Measurements from ENCODE around the gene THTPA. TPM values are rescaled to one million over a fixed set of nuclear protein-coding genes. Genes with fewer than 3 reads are reported as not detected.

Gene THTPA
- polyA plus RNA-seq, 3 donors: 15.3 to 18.2 (median 17.0) TPM

GRCh38 chr14:23547924-23548323 is 8.1 kb upstream of the THTPA start:
- 81% methylated on average over 2 of the region's 2 CpGs for WGBS (ENCODE audit: insufficient coverage)
- Histone ChIP-seq H3K9ac (ENCODE audit: insufficient read depth, low read length, poor library complexity, severe bottlenecking) (no peak overlapping the region), H3K27ac (ENCODE audit: low read depth in 1 of 2, low read length in 2 of 2) (no peak overlapping the region)

GRCh38 chr14:23548351-23549318 is 7.4 kb upstream of the THTPA start:
- H3K27ac ChIP-seq (ENCODE audit: low read depth in 1 of 2, low read length in 2 of 2): no peak overlapping the region
- no peak overlapping the region for H3K4me3 Mint-ChIP-seq
- DNase-seq: no peak
- H3K4me3 ChIP-seq (replicated peaks in 1 of 3; ENCODE audit: low read depth in 2 of 3, low read length in 3 of 3): no peak overlapping the region
- H3K9me3 ChIP-seq (replicated peaks in 1 of 2; ENCODE audit: control insufficient read depth in 1 of 2, insufficient read depth in 1 of 2, low read length in 2 of 2): no peaks in the 10 kb centered on the region
- H3K36me3 Mint-ChIP-seq: no peaks in the 10 kb centered on the region
- no peak overlapping the region for H3K4me2 ChIP-seq (replicated peaks; ENCODE audit: extremely low read depth, low read length, poor library complexity, severe bottlenecking)
- H3K79me2 ChIP-seq (ENCODE audit: insufficient read depth, low read length): no peaks in the 10 kb centered on the region
- H3K27ac Mint-ChIP-seq: no peak overlapping the region
- H3K36me3 ChIP-seq (replicated peaks in 1 of 2; ENCODE audit: control insufficient read depth in 1 of 2, insufficient read depth in 2 of 2, low read length in 2 of 2): no peaks in the 10 kb centered on the region
- H3K27me3 Mint-ChIP-seq (ENCODE audit: low read depth in 3 of 3): peaks cover 0 to 1% (median 0%) of the 10 kb centered on the region in 3 donors
- peaks cover 2 to 12% of the 10 kb centered on the region in 2 donors for H3K27me3 ChIP-seq (ENCODE audit: control insufficient read depth in 2 of 2, insufficient read depth in 2 of 2, low read length in 2 of 2)
- H3K4me1 ChIP-seq (ENCODE audit: control insufficient read depth in 1 of 2, insufficient read depth in 2 of 2, low read length in 2 of 2): peaks cover 21 to 32% of the 10 kb centered on the region in 2 donors
- no peaks in the 10 kb centered on the region for H3K9me3 Mint-ChIP-seq
- H3K9ac ChIP-seq (ENCODE audit: insufficient read depth, low read length, poor library complexity, severe bottlenecking): no peak overlapping the region
- intact Hi-C loops (cut with micrococcal nuclease): no loop called here
- no peak for TF ChIP-seq CTCF (IDR thresholded peaks at IDR 0.05)
- 89% methylated on average over 14 of the region's 18 CpGs for WGBS (ENCODE audit: insufficient coverage)
- H4K20me1 ChIP-seq (ENCODE audit: insufficient read depth, low read length): no peaks in the 10 kb centered on the region
- peaks cover 22% of the 10 kb centered on the region for H3K4me1 Mint-ChIP-seq
- H2AFZ ChIP-seq (ENCODE audit: insufficient read depth, low read depth, low read length, poor library complexity, severe bottlenecking): no peak overlapping the region

More at GRCh38 chr14:23547924-23548323, 8.1 kb upstream of the THTPA start:
- Histone ChIP-seq H3K4me2 (replicated peaks; ENCODE audit: extremely low read depth, low read length, poor library complexity, severe bottlenecking) (no peak overlapping the region), H3K27me3 (ENCODE audit: control insufficient read depth in 2 of 2, insufficient read depth in 2 of 2, low read length in 2 of 2) (peaks cover 2 to 12% of the 10 kb centered on the region in 2 donors), H3K4me1 (ENCODE audit: control insufficient read depth in 1 of 2, insufficient read depth in 2 of 2, low read length in 2 of 2) (peaks cover 21 to 32% of the 10 kb centered on the region in 2 donors), H4K20me1 (ENCODE audit: insufficient read depth, low read length) (no peaks in the 10 kb centered on the region), H3K9me3 (replicated peaks in 1 of 2; ENCODE audit: control insufficient read depth in 1 of 2, insufficient read depth in 1 of 2, low read length in 2 of 2) (no peaks in the 10 kb centered on the region), H3K36me3 (replicated peaks in 1 of 2; ENCODE audit: control insufficient read depth in 1 of 2, insufficient read depth in 2 of 2, low read length in 2 of 2) (no peaks in the 10 kb centered on the region), H3K4me3 (replicated peaks in 1 of 3; ENCODE audit: low read depth in 2 of 3, low read length in 3 of 3) (no peak overlapping the region), H2AFZ (ENCODE audit: insufficient read depth, low read depth, low read length, poor library complexity, severe bottlenecking) (no peak overlapping the region), H3K79me2 (ENCODE audit: insufficient read depth, low read length) (no peaks in the 10 kb centered on the region)
- Mint-ChIP-seq H3K36me3 (no peaks in the 10 kb centered on the region), H3K9me3 (no peaks in the 10 kb centered on the region), H3K27me3 (ENCODE audit: low read depth in 3 of 3) (peaks cover 0 to 1% (median 0%) of the 10 kb centered on the region in 3 donors), H3K27ac (no peak overlapping the region), H3K4me3 (no peak overlapping the region), H3K4me1 (peaks cover 22% of the 10 kb centered on the region)
- TF ChIP-seq CTCF (IDR thresholded peaks at IDR 0.05): no peak
- no peak for DNase-seq
- intact Hi-C loops (cut with micrococcal nuclease): no loop called here
